Calu3 (cell line): ENCODE results near the gene SLC39A12. TPM values are rescaled to one million over a fixed set of nuclear protein-coding genes. Genes with fewer than 3 reads are reported as not detected.

Source experiments
- BruUV-seq: library from RNA; stranded (reverse); fragments of 400-500 nt; replicated peaks from 2 replicates; lab custom pipeline; 2021; lab: Mats Ljungman, UMichigan
- CTCF ChIA-PET: fragments of 300-600 bp; sonication (Branson Sonifier 250); formaldehyde crosslinking; loops from one replicate; lab custom pipeline; 2022; ENCODE audit warnings: antibody characterized with exemption; lab: Charles Lee
- DNase-seq: peaks from one replicate; pipeline ENCODE4 v3.0.0; 2022
- H3K27ac Mint-ChIP-seq: one replicate; pipeline ENCODE4 v1.8.0; 2022; ENCODE audit warnings: mixed read lengths; ENCODE audit not compliant: unreplicated experiment
- H3K27me3 Mint-ChIP-seq: one replicate; pipeline ENCODE4 v1.8.0; 2022; ENCODE audit warnings: mixed read lengths; ENCODE audit not compliant: unreplicated experiment
- H3K36me3 Mint-ChIP-seq: one replicate; pipeline ENCODE4 v1.8.0; 2022; ENCODE audit warnings: mild to moderate bottlenecking, moderate library complexity, mixed read lengths; ENCODE audit not compliant: insufficient read depth, unreplicated experiment
- H3K4me1 Mint-ChIP-seq: one replicate; pipeline ENCODE4 v1.8.0; 2022; ENCODE audit warnings: mild to moderate bottlenecking, low read depth, mixed read lengths; ENCODE audit not compliant: unreplicated experiment
- H3K4me3 Mint-ChIP-seq: one replicate; pipeline ENCODE4 v1.8.0; 2022; ENCODE audit warnings: mild to moderate bottlenecking, low read depth, moderate library complexity, mixed read lengths; ENCODE audit not compliant: unreplicated experiment
- H3K9me3 Mint-ChIP-seq: one replicate; pipeline ENCODE4 v1.8.0; 2022; ENCODE audit warnings: low read depth, mixed read lengths; ENCODE audit not compliant: unreplicated experiment
- intact Hi-C: fragments of 100-400 bp; cut with micrococcal nuclease; formaldehyde crosslinking; loops from one replicate; pipeline ENCODE4 v1.10.0; 2022; ENCODE audit not compliant: unreplicated experiment
- total RNA-seq: library from RNA; stranded (reverse); gene quantifications from 2 replicates; pipeline ENCODE4 v1.2.3, GENCODE V29; 2022
- TF ChIP-seq, protein P1 (sequence below): fragments of 200-600 bp; IDR thresholded peaks from one replicate; pipeline ENCODE4 v1.8.0; 2022; ENCODE audit warnings: antibody characterized with exemption; ENCODE audit not compliant: unreplicated experiment

Gene SLC39A12
- total RNA-seq, 1 experiment from 2014 or later: not detected

DNA sequence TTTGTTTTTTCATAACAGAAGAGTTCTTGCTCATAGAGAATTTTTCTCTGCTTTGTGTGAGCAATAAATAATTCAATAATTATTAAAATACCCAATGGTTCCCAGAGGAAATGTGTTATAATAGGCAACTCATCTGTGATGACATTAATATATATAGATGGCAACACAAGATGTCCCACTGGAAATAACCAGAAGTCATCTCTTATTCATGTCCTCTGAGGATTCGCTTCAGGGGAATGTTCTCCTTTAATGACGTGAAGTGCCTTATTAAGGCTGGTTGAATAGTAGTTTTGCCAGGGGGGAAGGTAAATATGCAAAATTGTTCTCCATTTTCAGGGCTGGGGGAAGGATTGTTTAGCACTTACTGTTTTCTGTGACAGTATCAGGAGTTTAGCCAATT lies 3.1 kb downstream of the SLC39A12 start:
- no TSS peak for BruUV-seq
- intact Hi-C loops: no loop called here
- no peaks in the 10 kb centered on the region for H3K36me3 Mint-ChIP-seq
- DNase-seq: no peak
- TF ChIP-seq, protein P1, sequence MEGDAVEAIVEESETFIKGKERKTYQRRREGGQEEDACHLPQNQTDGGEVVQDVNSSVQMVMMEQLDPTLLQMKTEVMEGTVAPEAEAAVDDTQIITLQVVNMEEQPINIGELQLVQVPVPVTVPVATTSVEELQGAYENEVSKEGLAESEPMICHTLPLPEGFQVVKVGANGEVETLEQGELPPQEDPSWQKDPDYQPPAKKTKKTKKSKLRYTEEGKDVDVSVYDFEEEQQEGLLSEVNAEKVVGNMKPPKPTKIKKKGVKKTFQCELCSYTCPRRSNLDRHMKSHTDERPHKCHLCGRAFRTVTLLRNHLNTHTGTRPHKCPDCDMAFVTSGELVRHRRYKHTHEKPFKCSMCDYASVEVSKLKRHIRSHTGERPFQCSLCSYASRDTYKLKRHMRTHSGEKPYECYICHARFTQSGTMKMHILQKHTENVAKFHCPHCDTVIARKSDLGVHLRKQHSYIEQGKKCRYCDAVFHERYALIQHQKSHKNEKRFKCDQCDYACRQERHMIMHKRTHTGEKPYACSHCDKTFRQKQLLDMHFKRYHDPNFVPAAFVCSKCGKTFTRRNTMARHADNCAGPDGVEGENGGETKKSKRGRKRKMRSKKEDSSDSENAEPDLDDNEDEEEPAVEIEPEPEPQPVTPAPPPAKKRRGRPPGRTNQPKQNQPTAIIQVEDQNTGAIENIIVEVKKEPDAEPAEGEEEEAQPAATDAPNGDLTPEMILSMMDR: no peak
- peaks cover 37% of the 10 kb centered on the region for H3K27me3 Mint-ChIP-seq
- H3K4me1 Mint-ChIP-seq: no peaks in the 10 kb centered on the region
- H3K27ac Mint-ChIP-seq: no peak overlapping the region
- H3K4me3 Mint-ChIP-seq: no peak overlapping the region
- CTCF ChIA-PET: no interaction called here
- peaks cover 4% of the 10 kb centered on the region for H3K9me3 Mint-ChIP-seq

DNA sequence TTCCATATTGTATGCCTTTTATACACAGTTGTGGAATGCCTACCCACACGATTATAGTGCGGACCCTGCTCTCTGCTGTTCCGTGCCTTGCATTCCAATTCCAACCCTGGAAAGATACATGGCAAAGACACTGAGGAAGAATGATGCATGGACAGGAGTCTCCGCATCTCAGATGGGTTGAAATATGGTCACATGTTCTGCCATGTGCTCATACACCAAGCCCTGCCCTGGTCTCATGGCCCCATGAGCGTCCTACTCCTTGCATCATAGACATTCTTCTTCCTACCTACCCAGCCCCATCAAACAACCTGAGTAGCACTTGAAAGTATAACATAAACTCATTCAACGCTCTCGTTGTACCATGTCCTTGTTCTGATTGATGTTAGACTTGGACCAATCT lies 6.3 kb downstream of the SLC39A12 start:
- intact Hi-C loops: no loop called here
- BruUV-seq: no TSS peak

GRCh38 chr10:17959870-17960269 lies 8.2 kb downstream of the SLC39A12 start:
- no peak for DNase-seq
- H3K36me3 Mint-ChIP-seq: no peaks in the 10 kb centered on the region
- no peaks in the 10 kb centered on the region for H3K4me1 Mint-ChIP-seq
- H3K27me3 Mint-ChIP-seq: peaks cover 40% of the 10 kb centered on the region
- TF ChIP-seq, protein P1: no peak
- no TSS peak for BruUV-seq
- intact Hi-C loops: no loop called here
- H3K4me3 Mint-ChIP-seq: no peak overlapping the region
- CTCF ChIA-PET: no interaction called here
- H3K9me3 Mint-ChIP-seq: peaks cover 5% of the 10 kb centered on the region
- H3K27ac Mint-ChIP-seq: no peak overlapping the region

More for the DNA sequence above, 6.3 kb downstream of the SLC39A12 start:
- H3K4me3 Mint-ChIP-seq: no peak overlapping the region
- CTCF ChIA-PET: no interaction called here
- H3K4me1 Mint-ChIP-seq: no peaks in the 10 kb centered on the region
- no peak overlapping the region for H3K27ac Mint-ChIP-seq
- no peak for DNase-seq
- TF ChIP-seq, protein P1: no peak
- H3K36me3 Mint-ChIP-seq: no peaks in the 10 kb centered on the region
- peaks cover 40% of the 10 kb centered on the region for H3K27me3 Mint-ChIP-seq
- H3K9me3 Mint-ChIP-seq: peaks cover 3% of the 10 kb centered on the region

GRCh38 chr10:17961551-17962422 lies 10.1 kb downstream of the SLC39A12 start:
- DNase-seq: no peak
- H3K27me3 Mint-ChIP-seq: peaks cover 34% of the 10 kb centered on the region
- BruUV-seq: no TSS peak
- no peaks in the 10 kb centered on the region for H3K4me1 Mint-ChIP-seq
- H3K36me3 Mint-ChIP-seq: no peaks in the 10 kb centered on the region
- intact Hi-C loops: no loop called here
- H3K4me3 Mint-ChIP-seq: no peak overlapping the region
- peaks cover 5% of the 10 kb centered on the region for H3K9me3 Mint-ChIP-seq
- TF ChIP-seq, protein P1: no peak
- CTCF ChIA-PET: interaction anchor here (0.7 kb wide), 1 partner anchor 352 kb away, joined by 3 read pairs; no protein-coding TSS in a partner anchor
- H3K27ac Mint-ChIP-seq: no peak overlapping the region
